ENCODE results near the gene YBX1. TPM values are rescaled to one million over a fixed set of nuclear protein-coding genes. Genes with fewer than 3 reads are reported as not detected.
"Not testable (repeated sequence)": the region's sequence is repeated elsewhere in the genome, so short reads cannot be mapped to it uniquely, and the experiment has no call there.

YBX1 gene
- total RNA-seq, 4 donors from 2014 or later: 368 to 678 (median 607) TPM

- TF ChIP-seq POLR2A (IDR thresholded peaks at IDR 0.05): no peak
- TF ChIP-seq CTCF (IDR thresholded peaks at IDR 0.05): no peak
- Histone ChIP-seq H3K4me1 (no peaks in the 10 kb centered on the region), H3K4me3 (replicated peaks in 1 of 3) (no peak overlapping the region), H3K9me3 (no peaks in the 10 kb centered on the region), H3K36me3 (peaks cover 46 to 53% of the 10 kb centered on the region in 2 donors), H3K27ac (no peak overlapping the region), H3K27me3 (no peaks in the 10 kb centered on the region)
- intact Hi-C loops (cut with DNase I): no loop called here
- DNase-seq: no peak
- 94 to 95% methylated on average over 7 of the region's 7 CpGs for WGBS, 2 donors
These were observed 21.8 kb downstream of the YBX1 start for GRCh38 chr1:42703888-42704464.

- H3K9me3 ChIP-seq; H3K27ac ChIP-seq; DNase-seq; H3K36me3 ChIP-seq; H3K27me3 ChIP-seq; H3K4me3 ChIP-seq (replicated peaks in 1 of 3); H3K4me1 ChIP-seq; intact Hi-C loops (cut with DNase I): not testable (repeated sequence)
- 96 to 98% methylated on average over 3 of the region's 3 CpGs for whole genome bisulfite sequencing, 2 donors
These were observed 30.6 kb downstream of the YBX1 start for GRCh38 chr1:42712808-42713207.

- no peak overlapping the region for H3K27ac ChIP-seq
- H3K9me3 ChIP-seq: no peaks in the 10 kb centered on the region
- H3K4me1 ChIP-seq: no peaks in the 10 kb centered on the region
- intact Hi-C loops (cut with DNase I): no loop called here
- H3K36me3 ChIP-seq: peaks cover 0 to 4% of the 10 kb centered on the region in 2 donors
- no peak overlapping the region for H3K4me3 ChIP-seq (replicated peaks in 1 of 3)
- no peak for TF ChIP-seq CTCF (IDR thresholded peaks at IDR 0.05)
- TF ChIP-seq POLR2A (IDR thresholded peaks at IDR 0.05): no peak
- DNase-seq: no peak
- H3K27me3 ChIP-seq: no peaks in the 10 kb centered on the region
These were observed 31.1 kb downstream of the YBX1 start for GRCh38 chr1:42713293-42713692.

- DNase-seq; H3K4me1 ChIP-seq; intact Hi-C loops (cut with DNase I); H3K27me3 ChIP-seq; H3K36me3 ChIP-seq; H3K9me3 ChIP-seq; H3K27ac ChIP-seq; H3K4me3 ChIP-seq (replicated peaks in 1 of 3): not testable (repeated sequence)
These were observed 32.2 kb downstream of the YBX1 start for GRCh38 chr1:42714441-42714840.

- DNase-seq: no peak
- H3K36me3 ChIP-seq: no peaks in the 10 kb centered on the region
- no peak overlapping the region for H3K4me3 ChIP-seq (replicated peaks in 1 of 3)
- no peaks in the 10 kb centered on the region for H3K4me1 ChIP-seq
- H3K27ac ChIP-seq: no peak overlapping the region
- intact Hi-C loops (cut with DNase I): no loop called here
- H3K27me3 ChIP-seq: no peaks in the 10 kb centered on the region
- no peak for TF ChIP-seq CTCF (IDR thresholded peaks at IDR 0.05)
- no peak for TF ChIP-seq POLR2A (IDR thresholded peaks at IDR 0.05)
- 93 to 100% methylated on average over 1 of the region's 1 CpG for WGBS, 2 donors
- H3K9me3 ChIP-seq: no peaks in the 10 kb centered on the region
These were observed 38.6 kb downstream of the YBX1 start for GRCh38 chr1:42720868-42721267.

- no peaks in the 10 kb centered on the region for H3K36me3 ChIP-seq
- 93 to 94% methylated on average over 3 of the region's 3 CpGs for WGBS, 2 donors
- no peak overlapping the region for H3K27ac ChIP-seq
- H3K27me3 ChIP-seq: no peaks in the 10 kb centered on the region
- no peak for DNase-seq
- no peaks in the 10 kb centered on the region for H3K9me3 ChIP-seq
- no peaks in the 10 kb centered on the region for H3K4me1 ChIP-seq
- intact Hi-C loops (cut with DNase I): no loop called here
- H3K4me3 ChIP-seq (replicated peaks in 1 of 3): no peak overlapping the region
- TF ChIP-seq CTCF (IDR thresholded peaks at IDR 0.05) (no peak), POLR2A (IDR thresholded peaks at IDR 0.05) (no peak)
These were observed 39.7 kb downstream of the YBX1 start for GRCh38 chr1:42721926-42722325.

- H3K27ac ChIP-seq; H3K27me3 ChIP-seq; H3K4me3 ChIP-seq (replicated peaks in 1 of 3); H3K36me3 ChIP-seq; H3K4me1 ChIP-seq; H3K9me3 ChIP-seq; DNase-seq; intact Hi-C loops (cut with DNase I): not testable (repeated sequence)
- 83 to 98% methylated on average over 2 of the region's 2 CpGs for WGBS, 2 donors
These were observed 40.2 kb downstream of the YBX1 start for GRCh38 chr1:42722403-42722802.
